H9 (cell line): ENCODE data around the gene HTRA1. TPM values are rescaled to one million over a fixed set of nuclear protein-coding genes. Genes with fewer than 3 reads are reported as not detected.

Experiments used
- DNase-seq: peaks from one replicate; pipeline ENCODE4 v3.0.0-alpha.2; 2017
- H2AFZ ChIP-seq: one replicate; pipeline ENCODE4 v1.6.1; 2013; ENCODE audit warnings: mild to moderate bottlenecking, low read length, control low read depth, moderate library complexity
- H2AK5ac ChIP-seq: 2 replicates; pipeline ENCODE4 v1.6.1; 2013; ENCODE audit warnings: low read length, control low read depth, mixed read lengths; ENCODE audit not compliant: insufficient read length
- H2BK120ac ChIP-seq: one replicate; pipeline ENCODE4 v1.6.1; 2013; ENCODE audit warnings: low read depth, mild to moderate bottlenecking, low read length, control low read depth, inconsistent platforms; ENCODE audit not compliant: poor library complexity, severe bottlenecking
- H2BK12ac ChIP-seq: 2 replicates; pipeline ENCODE4 v1.6.1; 2013; ENCODE audit warnings: low read length, control low read depth, mixed read lengths, low read depth; ENCODE audit not compliant: insufficient read length
- H2BK15ac ChIP-seq: 2 replicates; pipeline ENCODE4 v1.6.1; 2013; ENCODE audit warnings: low read depth, low read length, control low read depth
- H2BK20ac ChIP-seq: one replicate; pipeline ENCODE4 v1.6.1; 2013; ENCODE audit warnings: low read depth, mild to moderate bottlenecking, low read length, control low read depth, inconsistent platforms; ENCODE audit not compliant: poor library complexity, severe bottlenecking
- H2BK5ac ChIP-seq: 2 replicates; pipeline ENCODE4 v1.6.1; 2013; ENCODE audit warnings: low read length, control low read depth, mixed read lengths; ENCODE audit not compliant: insufficient read length
- H3K14ac ChIP-seq: 2 replicates; pipeline ENCODE4 v1.6.1; 2013; ENCODE audit warnings: low read length, control low read depth; ENCODE audit not compliant: insufficient read depth
- H3K18ac ChIP-seq: 2 replicates; pipeline ENCODE4 v1.6.1; 2013; ENCODE audit warnings: low read depth, mild to moderate bottlenecking, mixed read lengths, low read length, control low read depth; ENCODE audit not compliant: insufficient read length
- H3K23ac ChIP-seq: 2 replicates; pipeline ENCODE4 v1.6.1; 2013; ENCODE audit warnings: low read length, control low read depth, mixed read lengths, low read depth; ENCODE audit not compliant: insufficient read length
- H3K23me2 ChIP-seq: 2 replicates; pipeline ENCODE4 v1.6.1; 2013; ENCODE audit warnings: low read depth, mild to moderate bottlenecking, mixed read lengths, low read length, control low read depth; ENCODE audit not compliant: insufficient read length, poor library complexity, severe bottlenecking
- H3K27ac ChIP-seq: 2 replicates; pipeline ENCODE4 v1.5.1; 2013; ENCODE audit warnings: low read length, control low read depth, mixed read lengths, low read depth; ENCODE audit not compliant: insufficient read length
- H3K27me3 ChIP-seq: 2 replicates; pipeline ENCODE4 v1.6.1; 2013; ENCODE audit warnings: low read length, control low read depth, inconsistent platforms; ENCODE audit not compliant: insufficient read depth
- H3K4ac ChIP-seq: 2 replicates; pipeline ENCODE4 v1.6.1; 2013; ENCODE audit warnings: low read depth, mild to moderate bottlenecking, control low read depth, inconsistent platforms, low read length, moderate library complexity
- H3K4me1 ChIP-seq: 2 replicates; pipeline ENCODE4 v1.6.1; 2013; ENCODE audit warnings: low read length, control low read depth, inconsistent platforms; ENCODE audit not compliant: insufficient read depth
- H3K4me2 ChIP-seq: 2 replicates; pipeline ENCODE4 v1.6.1; 2013; ENCODE audit warnings: low read length, control low read depth, mixed read lengths; ENCODE audit not compliant: insufficient read length, insufficient read depth
- H3K56ac ChIP-seq: 2 replicates; pipeline ENCODE4 v1.6.1; 2013; ENCODE audit warnings: low read depth, mild to moderate bottlenecking, mixed read lengths, low read length, control low read depth; ENCODE audit not compliant: insufficient read length
- H3K79me1 ChIP-seq: 2 replicates; pipeline ENCODE4 v1.6.1; 2013; ENCODE audit warnings: low read depth, mild to moderate bottlenecking, moderate library complexity, low read length, control low read depth, inconsistent platforms; ENCODE audit not compliant: insufficient read depth, poor library complexity, severe bottlenecking
- H3K79me2 ChIP-seq: 2 replicates; pipeline ENCODE4 v1.6.1; 2013; ENCODE audit warnings: low read length, control low read depth, inconsistent platforms; ENCODE audit not compliant: insufficient read depth
- H3K9ac ChIP-seq: 2 replicates; pipeline ENCODE4 v1.6.1; 2013; ENCODE audit warnings: low read length, control low read depth, mixed read lengths; ENCODE audit not compliant: insufficient read length; ENCODE audit errors: extremely low read depth
- H3K9me3 ChIP-seq: one replicate; pipeline ENCODE4 v1.6.1; 2013; ENCODE audit warnings: low read depth, low read length, inconsistent platforms; ENCODE audit not compliant: control insufficient read depth
- H3T11ph ChIP-seq: one replicate; pipeline ENCODE4 v1.6.1; 2013; ENCODE audit warnings: mild to moderate bottlenecking, low read length, control low read depth, inconsistent platforms
- H4K20me1 ChIP-seq: one replicate; pipeline ENCODE4 v1.6.1; 2013; ENCODE audit not compliant: control insufficient read depth, insufficient read length, insufficient read depth
- H4K5ac ChIP-seq: 2 replicates; pipeline ENCODE4 v1.6.1; 2013; ENCODE audit warnings: low read depth, mild to moderate bottlenecking, mixed read lengths, low read length, control low read depth; ENCODE audit not compliant: insufficient read length
- H4K8ac ChIP-seq: replicated peaks from 2 replicates; pipeline ENCODE4 v1.6.1; 2013; ENCODE audit warnings: low read length, control low read depth, mixed read lengths, low read depth; ENCODE audit not compliant: insufficient read length
- H4K91ac ChIP-seq: 2 replicates; pipeline ENCODE4 v1.6.1; 2013; ENCODE audit warnings: low read depth, mild to moderate bottlenecking, moderate library complexity, mixed read lengths, low read length, control low read depth; ENCODE audit not compliant: insufficient read length
- H3K27ac Mint-ChIP-seq, 3 experiments: 2 replicates in 2 of 3; 3 replicates in 1 of 3; pipeline ENCODE4 v1.8.0; 2020 to 2021; ENCODE audit warnings: mixed read lengths in 3 of 3, mild to moderate bottlenecking in 1 of 3, moderate library complexity in 1 of 3
- H3K27me3 Mint-ChIP-seq: 2 replicates; pipeline ENCODE4 v1.8.0; 2021; ENCODE audit warnings: low read depth, mild to moderate bottlenecking, moderate library complexity, mixed read lengths
- H3K36me3 Mint-ChIP-seq, 3 experiments: 2 replicates in 2 of 3; 3 replicates in 1 of 3; pipeline ENCODE4 v1.8.0; 2020 to 2021; ENCODE audit warnings: low read depth in 3 of 3, mixed read lengths in 3 of 3; ENCODE audit not compliant: insufficient read depth in 1 of 3
- H3K4me1 Mint-ChIP-seq, 2 experiments: 2 replicates each; pipeline ENCODE4 v1.8.0; 2020; ENCODE audit warnings: mixed read lengths in 2 of 2
- H3K4me3 Mint-ChIP-seq, 2 experiments: 2 replicates in 1 of 2; 3 replicates in 1 of 2; pipeline ENCODE4 v1.8.0; 2020 to 2021; ENCODE audit warnings: mild to moderate bottlenecking in 2 of 2, mixed read lengths in 2 of 2, moderate library complexity in 1 of 2
- H3K9me3 Mint-ChIP-seq, 2 experiments: 2 replicates in 1 of 2; 3 replicates in 1 of 2; pipeline ENCODE4 v1.8.0; 2020; ENCODE audit warnings: mild to moderate bottlenecking in 2 of 2, mixed read lengths in 2 of 2, moderate library complexity in 1 of 2
- WGBS: extraction: QIAGEN DNeasy Blood & Tissue Kit; methylation state at CpG from one replicate; pipeline ENCODE4 v1.1.7; 2013; ENCODE audit warnings: missing lambda C conversion rate, low lambda C conversion rate, mixed read lengths; ENCODE audit not compliant: insufficient read length; ENCODE audit errors: extremely low coverage; 5-methylcytosine and 5-hydroxymethylcytosine counted together
- total RNA-seq: library from RNA; stranded (reverse); gene quantifications from 2 replicates; pipeline ENCODE4 v1.2.1, GENCODE V29; 2021
- TF ChIP-seq, protein P1 (sequence below): fragments of 200-600 bp; sonication (generic); conservative IDR thresholded peaks from 3 replicates; pipeline ENCODE4 v1.8.0; 2021; ENCODE audit warnings: antibody characterized with exemption, mild to moderate bottlenecking

The HTRA1 gene
- total RNA-seq, 1 experiment from 2014 or later: 11.1 TPM

DNA sequence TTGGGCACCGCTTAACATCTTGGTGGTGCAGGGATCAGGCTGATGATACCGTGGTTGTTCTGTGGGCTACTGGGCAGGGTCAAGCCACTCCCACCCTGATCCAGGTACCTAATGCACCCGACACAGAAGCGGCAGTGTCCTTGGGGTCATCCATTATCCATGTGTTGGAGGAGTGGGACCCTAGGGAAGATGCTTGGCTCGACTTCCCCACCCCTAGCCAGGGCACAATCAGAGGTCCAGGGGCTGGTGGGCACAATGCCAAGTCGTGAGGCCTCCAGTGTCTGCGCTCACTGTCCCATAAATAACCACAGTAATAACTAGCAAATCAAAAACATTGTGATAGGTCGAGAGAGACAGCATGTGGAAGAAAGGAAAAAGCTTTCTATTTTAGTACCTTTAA lies 37.7 kb downstream of the HTRA1 start:
- H3K4me2 ChIP-seq: no peak overlapping the region
- peak overlapping the region in 1 of 3 experiments; percentile 92; a peak in 1 of 7 replicates for H3K27ac Mint-ChIP-seq
- H3K18ac ChIP-seq: no peak overlapping the region
- H3K79me1 ChIP-seq: no peaks in the 10 kb centered on the region
- H3K4me1 Mint-ChIP-seq: peaks cover 4 to 5% of the 10 kb centered on the region in 2 experiments
- no peaks in the 10 kb centered on the region for H3K23me2 ChIP-seq
- H2BK5ac ChIP-seq: no peak overlapping the region
- H3K79me2 ChIP-seq: no peaks in the 10 kb centered on the region
- no peaks in the 10 kb centered on the region for H3K9me3 ChIP-seq
- peaks cover 0 to 1% (median 0%) of the 10 kb centered on the region in 3 experiments; a peak in 1 of 7 replicates for H3K36me3 Mint-ChIP-seq
- H3K27me3 Mint-ChIP-seq: peaks cover 3% of the 10 kb centered on the region
- no peak overlapping the region for H3K56ac ChIP-seq
- H3K4me3 Mint-ChIP-seq: no peak overlapping the region
- H3K9me3 Mint-ChIP-seq: no peaks in the 10 kb centered on the region
- H3K9ac ChIP-seq: no peak overlapping the region
- TF ChIP-seq, protein P1, sequence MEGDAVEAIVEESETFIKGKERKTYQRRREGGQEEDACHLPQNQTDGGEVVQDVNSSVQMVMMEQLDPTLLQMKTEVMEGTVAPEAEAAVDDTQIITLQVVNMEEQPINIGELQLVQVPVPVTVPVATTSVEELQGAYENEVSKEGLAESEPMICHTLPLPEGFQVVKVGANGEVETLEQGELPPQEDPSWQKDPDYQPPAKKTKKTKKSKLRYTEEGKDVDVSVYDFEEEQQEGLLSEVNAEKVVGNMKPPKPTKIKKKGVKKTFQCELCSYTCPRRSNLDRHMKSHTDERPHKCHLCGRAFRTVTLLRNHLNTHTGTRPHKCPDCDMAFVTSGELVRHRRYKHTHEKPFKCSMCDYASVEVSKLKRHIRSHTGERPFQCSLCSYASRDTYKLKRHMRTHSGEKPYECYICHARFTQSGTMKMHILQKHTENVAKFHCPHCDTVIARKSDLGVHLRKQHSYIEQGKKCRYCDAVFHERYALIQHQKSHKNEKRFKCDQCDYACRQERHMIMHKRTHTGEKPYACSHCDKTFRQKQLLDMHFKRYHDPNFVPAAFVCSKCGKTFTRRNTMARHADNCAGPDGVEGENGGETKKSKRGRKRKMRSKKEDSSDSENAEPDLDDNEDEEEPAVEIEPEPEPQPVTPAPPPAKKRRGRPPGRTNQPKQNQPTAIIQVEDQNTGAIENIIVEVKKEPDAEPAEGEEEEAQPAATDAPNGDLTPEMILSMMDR: no peak
- no peak overlapping the region for H2BK120ac ChIP-seq
- H3K27me3 ChIP-seq: no peaks in the 10 kb centered on the region
- H2AFZ ChIP-seq: no peak overlapping the region
- H3K23ac ChIP-seq: no peak overlapping the region
- no peak overlapping the region for H4K91ac ChIP-seq
- DNase-seq: no peak
- H2BK20ac ChIP-seq: no peak overlapping the region
- H3K4me1 ChIP-seq: no peaks in the 10 kb centered on the region
- no peak overlapping the region for H3T11ph ChIP-seq
- no peak overlapping the region for H2BK15ac ChIP-seq
- no peak overlapping the region for H3K27ac ChIP-seq
- H2BK12ac ChIP-seq: no peak overlapping the region
- H2AK5ac ChIP-seq: no peak overlapping the region
- H4K5ac ChIP-seq: no peak overlapping the region
- no peak overlapping the region for H3K4ac ChIP-seq
- H4K20me1 ChIP-seq: no peaks in the 10 kb centered on the region
- H3K14ac ChIP-seq: no peak overlapping the region
- no CpG with 5 or more reads among the region's 8 CpGs for WGBS
- no peak overlapping the region for H4K8ac ChIP-seq
